HepG2 (cell line): ENCODE measurements around the gene CNTROB. TPM values are rescaled to one million over a fixed set of nuclear protein-coding genes. Genes with fewer than 3 reads are reported as not detected.

Source experiments
- BRD4 ChIP-seq: sonication (generic); formaldehyde crosslinking; IDR thresholded peaks from 2 replicates; pipeline ENCODE4 v1.4.0; 2020; ENCODE audit warnings: missing genetic modification reagents
- HNRNPLL ChIP-seq: fragments of 200-400 bp; formaldehyde crosslinking; IDR thresholded peaks from 2 replicates; pipeline ENCODE4 v1.6.1; 2017; ENCODE audit warnings: mild to moderate bottlenecking, low read depth, low read length; ENCODE audit not compliant: poor library complexity, severe bottlenecking
- MTF2 ChIP-seq: sonication (generic); formaldehyde crosslinking; IDR thresholded peaks from 2 replicates; pipeline ENCODE4 v1.5.0; 2020; ENCODE audit warnings: missing genetic modification reagents, borderline replicate concordance
- MYC ChIP-seq: sonication (generic); formaldehyde crosslinking; IDR thresholded peaks from 2 replicates; pipeline ENCODE4 v1.9.0; 2021; ENCODE audit warnings: missing genetic modification reagents, borderline replicate concordance
- MYPOP ChIP-seq: sonication (generic); formaldehyde crosslinking; IDR thresholded peaks from 2 replicates; pipeline ENCODE4 v1.8.1; 2023; ENCODE audit warnings: mild to moderate bottlenecking, moderate library complexity, missing genetic modification reagents
- SKI ChIP-seq: fragments of 450-650 bp; IDR thresholded peaks from one replicate; pipeline ENCODE4 v1.6.1; 2018; ENCODE audit warnings: mild to moderate bottlenecking; ENCODE audit not compliant: partially characterized antibody
- SMYD3 ChIP-seq: sonication (generic); formaldehyde crosslinking; IDR thresholded peaks from 2 replicates; pipeline ENCODE4 v1.8.1; 2023; ENCODE audit warnings: mild to moderate bottlenecking, missing genetic modification reagents
- YEATS4 ChIP-seq: sonication (generic); formaldehyde crosslinking; IDR thresholded peaks from 2 replicates; pipeline ENCODE4 v1.4.0; 2020; ENCODE audit warnings: missing genetic modification reagents, borderline replicate concordance
- ZFX ChIP-seq: sonication (generic); formaldehyde crosslinking; IDR thresholded peaks from 2 replicates; pipeline ENCODE4 v1.4.0; 2020; ENCODE audit warnings: mild to moderate bottlenecking, low read depth, missing genetic modification reagents, moderate library complexity
- ZNF263 ChIP-seq: sonication (generic); formaldehyde crosslinking; IDR thresholded peaks from 2 replicates; pipeline ENCODE4 v1.4.0; 2020; ENCODE audit warnings: missing genetic modification reagents
- ZNF513 ChIP-seq: sonication (generic); formaldehyde crosslinking; conservative IDR thresholded peaks from 2 replicates; pipeline ENCODE4 v1.5.0; 2020; ENCODE audit warnings: missing genetic modification reagents
- ZNF614 ChIP-seq: IDR thresholded peaks from 2 replicates; pipeline ENCODE4 v1.6.1; 2018; ENCODE audit warnings: missing biosample characterization, missing genetic modification reagents, inconsistent platforms, borderline replicate concordance
- ZNF777 ChIP-seq: sonication (generic); formaldehyde crosslinking; IDR thresholded peaks from 2 replicates; pipeline ENCODE4 v1.4.0; 2020; ENCODE audit warnings: missing genetic modification reagents
- ZNF839 ChIP-seq: sonication (generic); formaldehyde crosslinking; IDR thresholded peaks from 2 replicates; pipeline ENCODE4 v1.4.0; 2020; ENCODE audit warnings: missing genetic modification reagents, mild to moderate bottlenecking, borderline replicate concordance
- polyA plus RNA-seq, 8 experiments: library from polyadenylated mRNA; depleted of rRNA in 3 of 8; stranded (reverse) in 7 of 8; unstranded in 1 of 8; fragments of >200 nt; fragmentation: Illumina TruSeq in 4 of 8; extraction: Trizol in 4 of 8; gene quantifications; 2 replicates each; pipeline versions ENCODE4 v1.2.1 to v1.2.3, GENCODE V29; 2011 to 2016; ENCODE audit warnings: low read depth in 4 of 8, missing spikeins in 1 of 8, mixed read lengths in 1 of 8; ENCODE audit not compliant: insufficient read depth in 1 of 8
- total RNA-seq, 5 experiments: library from RNA; depleted of rRNA; stranded (reverse); fragments of >200 nt; fragmentation: Illumina TruSeq; extraction: Trizol; gene quantifications; 2 replicates each; pipeline ENCODE4 v1.2.3, GENCODE V29; 2016; ENCODE audit warnings: low read depth in 1 of 5
- TF ChIP-seq, protein P1 (sequence below): IDR thresholded peaks from 2 replicates; pipeline ENCODE4 v1.6.1; 2012; ENCODE audit warnings: inconsistent platforms
- TF ChIP-seq, protein P2 (sequence below): IDR thresholded peaks from 2 replicates; pipeline ENCODE4 v1.6.1; 2016; ENCODE audit warnings: control low read depth
- TF ChIP-seq, protein P3 (sequence below): conservative IDR thresholded peaks from 2 replicates; pipeline ENCODE4 v1.6.1; 2018; ENCODE audit warnings: missing genetic modification reagents
- TF ChIP-seq, protein P4 (sequence below): sonication (generic); formaldehyde crosslinking; IDR thresholded peaks from 2 replicates; pipeline ENCODE4 v1.4.0; 2020; ENCODE audit warnings: missing genetic modification reagents, borderline replicate concordance

Gene CNTROB
- total and polyA plus RNA-seq, 2 of the 13 experiments (the other 11 are each of a cell fraction or from before 2014, with no cell fraction given) = 21.2 to 24.1 TPM

- TF ChIP-seq BRD4 (0 out of 2 replicates have a peak, but pooled peaks have one; percentile 45), ZNF839 (CRISPR knock-in tag) (no peak), HNRNPLL (no peak), SKI (peak; percentile 5), ZNF777 (CRISPR knock-in tag) (peak; percentile 54; the same call in 1 of the 2 replicates), YEATS4 (CRISPR knock-in tag) (peak; percentile 39; the same call in 1 of the 2 replicates), SMYD3 (CRISPR knock-in tag) (no peak), ZNF263 (peak; percentile 50; the same call in 1 of the 2 replicates), ZFX (0 out of 2 replicates have a peak, but pooled peaks have one; percentile 7), MYC (0 out of 2 replicates have a peak, but pooled peaks have one; percentile 31), ZNF614 (CRISPR knock-in tag) (no peak), ZNF513 (CRISPR knock-in tag) (no peak), MYPOP (CRISPR knock-in tag) (no peak), MTF2 (CRISPR knock-in tag) (no peak; the same call in 1 of the 2 replicates)
- TF ChIP-seq, protein P1, sequence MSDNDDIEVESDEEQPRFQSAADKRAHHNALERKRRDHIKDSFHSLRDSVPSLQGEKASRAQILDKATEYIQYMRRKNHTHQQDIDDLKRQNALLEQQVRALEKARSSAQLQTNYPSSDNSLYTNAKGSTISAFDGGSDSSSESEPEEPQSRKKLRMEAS = 0 out of 2 replicates have a peak, but pooled peaks have one; percentile 6
- TF ChIP-seq, protein P2, sequence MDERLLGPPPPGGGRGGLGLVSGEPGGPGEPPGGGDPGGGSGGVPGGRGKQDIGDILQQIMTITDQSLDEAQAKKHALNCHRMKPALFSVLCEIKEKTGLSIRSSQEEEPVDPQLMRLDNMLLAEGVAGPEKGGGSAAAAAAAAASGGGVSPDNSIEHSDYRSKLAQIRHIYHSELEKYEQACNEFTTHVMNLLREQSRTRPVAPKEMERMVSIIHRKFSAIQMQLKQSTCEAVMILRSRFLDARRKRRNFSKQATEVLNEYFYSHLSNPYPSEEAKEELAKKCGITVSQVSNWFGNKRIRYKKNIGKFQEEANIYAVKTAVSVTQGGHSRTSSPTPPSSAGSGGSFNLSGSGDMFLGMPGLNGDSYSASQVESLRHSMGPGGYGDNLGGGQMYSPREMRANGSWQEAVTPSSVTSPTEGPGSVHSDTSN (CRISPR knock-in tag) = peak; percentile 18; the same call in 1 of the 2 replicates
- TF ChIP-seq, protein P3, sequence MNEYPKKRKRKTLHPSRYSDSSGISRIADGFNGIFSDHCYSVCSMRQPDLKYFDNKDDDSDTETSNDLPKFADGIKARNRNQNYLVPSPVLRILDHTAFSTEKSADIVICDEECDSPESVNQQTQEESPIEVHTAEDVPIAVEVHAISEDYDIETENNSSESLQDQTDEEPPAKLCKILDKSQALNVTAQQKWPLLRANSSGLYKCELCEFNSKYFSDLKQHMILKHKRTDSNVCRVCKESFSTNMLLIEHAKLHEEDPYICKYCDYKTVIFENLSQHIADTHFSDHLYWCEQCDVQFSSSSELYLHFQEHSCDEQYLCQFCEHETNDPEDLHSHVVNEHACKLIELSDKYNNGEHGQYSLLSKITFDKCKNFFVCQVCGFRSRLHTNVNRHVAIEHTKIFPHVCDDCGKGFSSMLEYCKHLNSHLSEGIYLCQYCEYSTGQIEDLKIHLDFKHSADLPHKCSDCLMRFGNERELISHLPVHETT (CRISPR knock-in tag) = no peak
- TF ChIP-seq, protein P4, sequence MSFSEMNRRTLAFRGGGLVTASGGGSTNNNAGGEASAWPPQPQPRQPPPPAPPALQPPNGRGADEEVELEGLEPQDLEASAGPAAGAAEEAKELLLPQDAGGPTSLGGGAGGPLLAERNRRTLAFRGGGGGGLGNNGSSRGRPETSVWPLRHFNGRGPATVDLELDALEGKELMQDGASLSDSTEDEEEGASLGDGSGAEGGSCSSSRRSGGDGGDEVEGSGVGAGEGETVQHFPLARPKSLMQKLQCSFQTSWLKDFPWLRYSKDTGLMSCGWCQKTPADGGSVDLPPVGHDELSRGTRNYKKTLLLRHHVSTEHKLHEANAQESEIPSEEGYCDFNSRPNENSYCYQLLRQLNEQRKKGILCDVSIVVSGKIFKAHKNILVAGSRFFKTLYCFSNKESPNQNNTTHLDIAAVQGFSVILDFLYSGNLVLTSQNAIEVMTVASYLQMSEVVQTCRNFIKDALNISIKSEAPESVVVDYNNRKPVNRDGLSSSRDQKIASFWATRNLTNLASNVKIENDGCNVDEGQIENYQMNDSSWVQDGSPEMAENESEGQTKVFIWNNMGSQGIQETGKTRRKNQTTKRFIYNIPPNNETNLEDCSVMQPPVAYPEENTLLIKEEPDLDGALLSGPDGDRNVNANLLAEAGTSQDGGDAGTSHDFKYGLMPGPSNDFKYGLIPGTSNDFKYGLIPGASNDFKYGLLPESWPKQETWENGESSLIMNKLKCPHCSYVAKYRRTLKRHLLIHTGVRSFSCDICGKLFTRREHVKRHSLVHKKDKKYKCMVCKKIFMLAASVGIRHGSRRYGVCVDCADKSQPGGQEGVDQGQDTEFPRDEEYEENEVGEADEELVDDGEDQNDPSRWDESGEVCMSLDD (CRISPR knock-in tag) = no peak
Measured at GRCh38 chr17:7885367-7886226, 46.4 kb upstream of the CNTROB start (continued).
